Skeletal muscle tissue (tissue), 4 donors: ENCODE data around the gene RNF212B. TPM values are rescaled to one million over a fixed set of nuclear protein-coding genes. Genes with fewer than 3 reads are reported as not detected.
"Not testable (repeated sequence)": the region's sequence is repeated elsewhere in the genome, so short reads cannot be mapped to it uniquely, and the experiment has no call there.

Experiments used
- H3K27ac ChIP-seq: one replicate; pipeline ENCODE4 v1.7.0; 2013; ENCODE audit warnings: mild to moderate bottlenecking, low read depth, low read length, inconsistent platforms
- H3K27me3 ChIP-seq, 3 donors: one replicate each; pipeline ENCODE4 v1.7.0; 2013; ENCODE audit warnings: low read length in 3 of 3; ENCODE audit not compliant: control insufficient read depth in 3 of 3, insufficient read depth in 3 of 3
- H3K36me3 ChIP-seq, 3 donors: one replicate each; pipeline ENCODE4 v1.7.0; 2013; ENCODE audit warnings: low read length in 3 of 3; ENCODE audit not compliant: control insufficient read depth in 3 of 3, insufficient read depth in 3 of 3
- H3K4me1 ChIP-seq, 3 donors: one replicate each; pipeline ENCODE4 v1.7.0; 2013; ENCODE audit warnings: low read length in 3 of 3, mild to moderate bottlenecking in 3 of 3; ENCODE audit not compliant: control insufficient read depth in 3 of 3, insufficient read depth in 3 of 3
- H3K4me3 ChIP-seq, 3 donors: one replicate each; pipeline ENCODE4 v1.7.0; 2013; ENCODE audit warnings: low read length in 3 of 3
- H3K9ac ChIP-seq, 3 donors: one replicate each; pipeline ENCODE4 v1.7.0; 2013; ENCODE audit warnings: low read length in 3 of 3, mild to moderate bottlenecking in 3 of 3, moderate library complexity in 2 of 3, low read depth in 1 of 3
- H3K9me3 ChIP-seq, 3 donors: one replicate each; pipeline ENCODE4 v1.7.0; 2013; ENCODE audit warnings: low read length in 3 of 3; ENCODE audit not compliant: control insufficient read depth in 3 of 3
- total RNA-seq: library from RNA; depleted of rRNA; stranded (reverse); fragments of >200 nt; gene quantifications from one replicate; pipeline ENCODE4 v1.2.3, GENCODE V29; 2014
- donor health status: Osteomylitis.

Gene RNF212B
- total RNA-seq, 1 donor from 2014 or later = not detected

DNA sequence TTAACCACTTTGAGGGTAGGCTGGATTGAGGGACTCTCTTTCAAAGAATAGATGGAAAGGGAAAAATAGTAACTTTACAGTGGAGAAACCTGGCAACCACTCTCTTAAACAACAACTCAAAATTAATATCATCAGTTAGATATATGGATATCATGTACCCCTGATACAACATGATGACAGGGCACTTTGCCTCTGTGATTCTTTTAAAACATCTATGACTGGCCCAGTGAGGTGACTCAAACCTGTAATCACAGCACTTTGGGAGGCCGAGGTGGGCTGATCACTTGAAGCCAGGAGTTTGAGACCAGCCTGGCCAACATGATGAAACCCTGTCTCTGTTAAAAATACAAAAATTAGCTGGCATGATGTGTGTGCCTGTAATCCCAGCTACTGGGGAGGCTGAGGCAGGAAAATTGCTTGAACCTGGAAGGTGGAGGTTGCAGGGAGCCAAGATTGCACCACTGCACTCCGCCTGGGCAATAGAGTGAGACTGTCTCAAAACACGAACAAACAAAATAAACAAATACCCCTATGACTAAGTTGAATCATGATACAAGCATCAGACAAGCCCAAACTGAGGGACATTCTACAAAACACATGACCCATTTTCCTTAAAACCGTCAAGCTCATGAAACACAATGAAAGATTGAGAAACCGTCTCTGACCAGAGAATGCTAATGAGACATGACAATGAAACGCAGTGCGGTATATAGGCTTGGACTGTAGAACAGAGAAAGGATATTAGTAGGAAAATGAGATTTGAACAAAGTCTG is 27.9 kb upstream of the RNF212B start:
- H3K9ac ChIP-seq = no peak overlapping the region
- no peak overlapping the region for H3K4me3 ChIP-seq
- H3K4me1 ChIP-seq = no peaks in the 10 kb centered on the region
- no peaks in the 10 kb centered on the region for H3K36me3 ChIP-seq
- H3K27me3 ChIP-seq = no peaks in the 10 kb centered on the region
- no peak overlapping the region for H3K27ac ChIP-seq
- no peaks in the 10 kb centered on the region for H3K9me3 ChIP-seq

DNA sequence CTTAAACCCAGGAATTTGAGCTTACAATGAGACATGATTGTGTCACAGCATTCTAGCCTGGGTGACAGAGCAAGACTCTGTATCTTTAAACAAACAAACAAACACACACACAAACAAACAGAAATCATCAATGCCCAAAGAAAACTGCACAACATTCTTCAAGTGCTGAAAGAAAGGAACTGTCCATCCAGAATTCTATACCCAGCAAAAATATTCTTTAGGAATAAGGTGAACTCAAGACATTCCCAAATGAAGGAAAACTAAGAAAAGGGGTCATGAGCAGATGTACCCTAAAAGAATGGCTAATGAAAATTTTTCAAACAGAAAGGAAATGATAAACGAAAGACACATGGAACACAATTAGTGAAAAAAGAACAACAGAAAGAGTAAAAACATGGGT is 22.3 kb upstream of the RNF212B start:
- Histone ChIP-seq H3K4me3 (no peak overlapping the region), H3K27ac (no peak overlapping the region), H3K36me3 (no peaks in the 10 kb centered on the region), H3K4me1 (no peaks in the 10 kb centered on the region), H3K9ac (no peak overlapping the region), H3K27me3 (no peaks in the 10 kb centered on the region), H3K9me3 (no peaks in the 10 kb centered on the region)

DNA sequence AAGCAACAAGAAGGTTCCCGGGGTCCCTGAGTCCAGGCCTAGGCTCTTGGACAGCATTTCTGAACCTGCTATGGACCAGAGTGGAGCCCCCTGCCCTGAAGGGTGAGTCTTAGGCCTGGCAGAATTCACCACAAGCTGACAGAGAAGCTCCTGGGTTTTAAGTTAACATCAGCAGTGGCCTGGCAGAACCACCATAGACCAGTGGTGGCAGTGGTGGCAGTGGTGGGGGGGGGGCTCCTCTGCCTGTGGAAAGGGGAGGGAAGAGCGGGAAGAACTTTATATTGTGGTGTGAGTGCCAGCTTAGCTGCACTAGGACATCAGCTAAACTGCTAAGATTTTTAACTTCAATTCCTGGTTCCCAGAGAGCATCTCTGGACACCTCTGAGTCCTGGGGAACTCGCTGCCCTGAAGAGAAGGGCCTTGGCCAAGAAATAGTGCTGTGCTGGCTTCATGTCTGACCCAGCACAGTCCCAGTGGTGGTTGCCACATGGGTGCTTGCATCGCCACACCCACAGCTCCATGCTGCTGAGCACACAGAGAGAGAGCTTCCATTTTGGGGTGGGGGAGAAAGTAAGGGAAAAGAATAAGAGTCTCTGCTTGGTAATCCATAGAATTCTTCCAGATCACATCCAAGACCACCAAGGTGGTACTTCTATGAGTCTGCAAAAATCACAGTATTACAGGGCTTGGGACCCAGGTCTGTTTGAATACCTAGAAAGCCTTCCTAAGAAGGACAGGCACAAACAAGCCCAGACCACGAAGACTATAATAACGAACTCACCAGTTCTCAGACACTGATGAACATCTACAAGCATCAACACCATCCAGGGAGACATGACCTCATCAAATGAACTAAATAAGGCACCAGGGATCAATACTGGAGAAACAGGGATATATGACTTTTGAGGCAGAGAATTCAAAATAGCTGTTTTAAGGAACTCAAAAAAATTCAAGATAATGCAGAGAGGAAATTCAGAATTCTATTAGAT is 20.4 kb upstream of the RNF212B start:
- no peaks in the 10 kb centered on the region for H3K4me1 ChIP-seq
- H3K9ac ChIP-seq = no peak overlapping the region
- no peaks in the 10 kb centered on the region for H3K36me3 ChIP-seq
- no peaks in the 10 kb centered on the region for H3K27me3 ChIP-seq
- H3K9me3 ChIP-seq = no peaks in the 10 kb centered on the region
- no peak overlapping the region for H3K4me3 ChIP-seq
- no peak overlapping the region for H3K27ac ChIP-seq

DNA sequence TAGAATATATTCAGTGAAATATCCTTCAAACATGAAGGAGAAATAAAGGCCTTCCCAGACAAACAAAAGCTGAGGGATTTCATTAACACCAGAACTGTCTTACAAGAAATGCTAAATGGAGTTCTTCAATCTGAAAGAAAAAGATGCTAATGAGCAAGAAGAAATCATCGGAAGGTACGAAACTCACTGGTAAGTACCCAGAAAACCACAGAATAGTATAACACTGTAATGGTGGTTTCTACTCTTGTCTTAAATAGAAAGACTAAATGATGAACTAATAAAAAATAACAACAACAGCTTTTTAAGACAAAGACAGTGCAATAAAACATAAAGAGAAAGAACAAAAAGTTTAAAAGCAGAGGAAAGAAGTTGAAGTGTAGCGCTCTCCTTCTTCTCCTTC is 18.7 kb upstream of the RNF212B start:
- no peak overlapping the region for H3K9ac ChIP-seq
- H3K27me3 ChIP-seq = no peaks in the 10 kb centered on the region
- H3K4me1 ChIP-seq = no peaks in the 10 kb centered on the region
- H3K27ac ChIP-seq = no peak overlapping the region
- H3K4me3 ChIP-seq = no peak overlapping the region
- H3K9me3 ChIP-seq = no peaks in the 10 kb centered on the region
- no peaks in the 10 kb centered on the region for H3K36me3 ChIP-seq

DNA sequence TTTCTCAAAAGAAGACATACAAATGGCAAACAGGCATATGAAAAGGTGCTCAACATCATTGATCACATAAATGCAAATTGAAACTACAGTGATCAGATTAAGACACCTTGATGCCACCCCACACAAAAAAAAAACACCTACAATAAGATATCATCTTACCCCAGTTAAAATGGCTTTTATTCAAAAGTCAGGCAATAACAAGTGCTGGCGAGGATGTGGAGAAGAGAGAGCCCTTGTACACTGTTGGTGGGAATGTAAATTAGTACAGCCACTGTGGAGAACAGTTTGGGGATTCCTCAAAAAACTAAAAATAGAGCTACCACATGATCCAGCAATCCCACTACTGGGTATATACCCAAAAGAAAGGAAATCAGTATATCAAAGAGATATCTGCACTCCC is 12.8 kb upstream of the RNF212B start:
- H3K4me3 ChIP-seq, H3K9me3 ChIP-seq, H3K36me3 ChIP-seq, H3K4me1 ChIP-seq, H3K27me3 ChIP-seq, H3K9ac ChIP-seq, H3K27ac ChIP-seq: not testable (repeated sequence)

DNA sequence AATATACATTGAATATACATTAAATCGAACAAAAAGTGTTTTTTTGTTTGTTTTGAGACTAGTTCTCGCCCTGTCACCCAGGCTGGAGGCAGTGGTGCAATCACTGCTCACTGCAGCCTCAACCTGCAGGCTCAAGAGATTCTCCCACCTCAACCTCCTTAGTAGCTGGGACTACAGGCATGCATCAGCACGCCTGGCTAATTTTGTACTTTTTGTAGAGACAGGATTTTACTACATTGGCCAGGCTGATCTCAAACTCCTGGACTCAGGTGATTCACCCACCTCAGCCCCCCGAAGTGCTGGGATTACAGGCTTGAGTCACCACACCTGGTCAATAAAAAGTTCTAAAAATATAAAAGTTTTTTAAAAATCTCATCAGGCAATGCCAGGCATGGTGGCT is 10.2 kb upstream of the RNF212B start:
- Histone ChIP-seq H3K36me3 (no peaks in the 10 kb centered on the region), H3K27ac (no peak overlapping the region), H3K9ac (no peak overlapping the region), H3K27me3 (no peaks in the 10 kb centered on the region), H3K4me1 (no peaks in the 10 kb centered on the region), H3K9me3 (no peaks in the 10 kb centered on the region), H3K4me3 (no peak overlapping the region)

DNA sequence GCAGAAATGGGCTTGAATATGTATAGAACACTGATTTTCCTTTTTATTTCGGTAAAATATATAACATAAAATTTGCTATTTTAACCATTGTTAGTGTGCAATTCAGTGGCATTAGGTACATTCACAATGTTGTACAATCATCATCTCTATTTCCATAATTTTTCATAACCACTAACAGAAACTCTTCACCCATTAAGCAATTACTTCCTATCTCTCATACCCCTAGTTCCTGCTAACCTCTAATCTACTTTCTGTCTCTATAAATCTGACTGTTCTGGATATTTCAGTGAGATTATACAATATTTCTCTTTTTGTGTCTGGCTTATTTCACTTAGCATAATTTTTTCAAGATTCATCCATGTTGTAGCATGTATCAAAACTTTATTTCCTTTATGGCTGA is 8.9 kb upstream of the RNF212B start:
- H3K4me3 ChIP-seq = no peak overlapping the region
- no peaks in the 10 kb centered on the region for H3K36me3 ChIP-seq
- no peaks in the 10 kb centered on the region for H3K4me1 ChIP-seq
- no peak overlapping the region for H3K27ac ChIP-seq
- H3K9me3 ChIP-seq = no peaks in the 10 kb centered on the region
- no peaks in the 10 kb centered on the region for H3K27me3 ChIP-seq
- H3K9ac ChIP-seq = no peak overlapping the region

DNA sequence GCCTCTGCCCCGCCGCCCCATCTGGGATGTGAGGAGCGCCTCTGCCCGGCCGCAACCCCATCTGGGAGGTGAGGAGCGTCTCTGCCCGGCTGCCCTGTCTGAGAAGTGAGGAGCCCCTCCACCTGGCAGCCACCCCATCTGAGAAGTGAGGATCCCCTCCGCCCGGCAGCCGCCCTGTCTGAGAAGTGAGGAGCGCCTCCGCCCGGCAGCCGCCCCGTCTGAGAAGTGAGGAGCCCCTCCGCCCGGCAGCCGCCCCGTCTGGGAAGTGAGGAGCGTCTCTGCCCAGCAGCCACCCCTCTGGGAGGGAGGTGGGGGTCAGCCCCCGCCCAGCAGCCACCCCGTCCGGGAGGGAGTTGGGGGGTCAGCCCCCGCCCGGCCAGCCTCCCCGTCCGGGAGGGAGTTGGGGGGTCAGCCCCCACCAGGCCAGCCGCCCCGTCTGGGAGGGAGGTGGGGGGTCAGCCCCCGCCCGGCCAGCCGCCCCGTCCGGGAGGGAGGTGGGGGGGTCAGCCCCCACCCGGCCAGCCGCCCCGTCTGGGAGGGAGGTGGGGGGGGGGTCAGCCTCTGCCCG is 5.4 kb upstream of the RNF212B start:
- not testable (repeated sequence) for H3K9ac ChIP-seq, H3K27me3 ChIP-seq, H3K4me3 ChIP-seq, H3K36me3 ChIP-seq, H3K9me3 ChIP-seq, H3K4me1 ChIP-seq, H3K27ac ChIP-seq

DNA sequence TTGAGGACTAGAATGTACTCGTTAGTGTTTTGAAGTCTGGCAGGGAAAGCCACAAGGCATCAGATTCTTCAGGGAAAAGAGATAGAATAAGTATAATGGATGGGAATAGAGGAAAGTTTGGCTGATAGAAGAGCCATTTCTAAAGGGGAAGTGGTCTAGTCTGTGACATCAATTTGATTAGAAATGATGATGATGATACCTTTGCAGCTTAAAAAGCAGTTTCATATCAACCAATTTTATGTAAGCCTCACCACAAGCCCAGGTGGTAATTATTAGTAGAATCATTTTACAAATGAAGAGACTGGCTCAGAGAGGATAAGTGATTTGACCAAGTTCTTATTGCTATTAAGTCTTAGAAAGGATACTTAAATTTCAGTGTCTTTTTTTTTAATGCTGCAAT is 2.9 kb downstream of the RNF212B start:
- Histone ChIP-seq H3K27ac (no peak overlapping the region), H3K9ac (no peak overlapping the region), H3K4me1 (peaks cover 4 to 7% (median 5%) of the 10 kb centered on the region in 3 donors), H3K27me3 (peaks cover 0 to 6% (median 3%) of the 10 kb centered on the region in 3 donors), H3K9me3 (no peaks in the 10 kb centered on the region), H3K36me3 (no peaks in the 10 kb centered on the region), H3K4me3 (no peak overlapping the region)
